22Rv1 (cell line): ENCODE measurements around the gene MEIS3.

Experiments used
- H3K27ac ChIP-seq: fragments of 450-650 bp; 2 replicates; pipeline ENCODE4 v1.5.1; 2017
- ZFX ChIP-seq: fragments of 450-650 bp; IDR thresholded peaks from 2 replicates; pipeline ENCODE4 v1.6.1; 2017; ENCODE audit warnings: antibody characterized with exemption, borderline replicate concordance
- TF ChIP-seq, protein P1 (sequence below): fragments of 450-650 bp; IDR thresholded peaks from 2 replicates; pipeline ENCODE4 v1.5.1; 2017; ENCODE audit warnings: mild to moderate bottlenecking

MEIS3 gene

DNA sequence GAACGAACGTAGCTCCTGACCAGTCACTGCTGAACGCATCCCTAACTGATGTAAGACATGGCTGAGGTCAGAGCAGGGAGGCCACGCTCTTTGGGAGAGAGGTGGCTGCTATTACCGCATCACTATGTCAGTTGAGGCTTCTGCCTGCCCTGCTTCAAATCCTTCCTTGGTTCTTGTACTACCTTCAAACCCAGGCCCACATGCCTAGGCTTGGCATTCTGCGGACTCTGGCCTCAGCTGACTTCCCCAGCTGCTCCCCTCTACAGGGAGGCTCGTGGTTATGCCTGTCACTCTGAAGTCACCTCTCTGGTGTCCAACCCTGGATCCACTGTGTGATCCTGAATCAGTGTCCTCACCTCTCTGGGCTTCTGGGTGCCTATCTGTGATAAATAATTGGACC, 14.8 kb upstream of the MEIS3 start:
- TF ChIP-seq, protein P1, sequence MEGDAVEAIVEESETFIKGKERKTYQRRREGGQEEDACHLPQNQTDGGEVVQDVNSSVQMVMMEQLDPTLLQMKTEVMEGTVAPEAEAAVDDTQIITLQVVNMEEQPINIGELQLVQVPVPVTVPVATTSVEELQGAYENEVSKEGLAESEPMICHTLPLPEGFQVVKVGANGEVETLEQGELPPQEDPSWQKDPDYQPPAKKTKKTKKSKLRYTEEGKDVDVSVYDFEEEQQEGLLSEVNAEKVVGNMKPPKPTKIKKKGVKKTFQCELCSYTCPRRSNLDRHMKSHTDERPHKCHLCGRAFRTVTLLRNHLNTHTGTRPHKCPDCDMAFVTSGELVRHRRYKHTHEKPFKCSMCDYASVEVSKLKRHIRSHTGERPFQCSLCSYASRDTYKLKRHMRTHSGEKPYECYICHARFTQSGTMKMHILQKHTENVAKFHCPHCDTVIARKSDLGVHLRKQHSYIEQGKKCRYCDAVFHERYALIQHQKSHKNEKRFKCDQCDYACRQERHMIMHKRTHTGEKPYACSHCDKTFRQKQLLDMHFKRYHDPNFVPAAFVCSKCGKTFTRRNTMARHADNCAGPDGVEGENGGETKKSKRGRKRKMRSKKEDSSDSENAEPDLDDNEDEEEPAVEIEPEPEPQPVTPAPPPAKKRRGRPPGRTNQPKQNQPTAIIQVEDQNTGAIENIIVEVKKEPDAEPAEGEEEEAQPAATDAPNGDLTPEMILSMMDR: no peak
- no peak for TF ChIP-seq ZFX

GRCh38 chr19:47433121-47433520, 13.8 kb upstream of the MEIS3 start:
- no peak overlapping the region for H3K27ac ChIP-seq
- TF ChIP-seq, protein P1: no peak

More for the DNA sequence above, 14.8 kb upstream of the MEIS3 start:
- H3K27ac ChIP-seq: no peak overlapping the region

DNA sequence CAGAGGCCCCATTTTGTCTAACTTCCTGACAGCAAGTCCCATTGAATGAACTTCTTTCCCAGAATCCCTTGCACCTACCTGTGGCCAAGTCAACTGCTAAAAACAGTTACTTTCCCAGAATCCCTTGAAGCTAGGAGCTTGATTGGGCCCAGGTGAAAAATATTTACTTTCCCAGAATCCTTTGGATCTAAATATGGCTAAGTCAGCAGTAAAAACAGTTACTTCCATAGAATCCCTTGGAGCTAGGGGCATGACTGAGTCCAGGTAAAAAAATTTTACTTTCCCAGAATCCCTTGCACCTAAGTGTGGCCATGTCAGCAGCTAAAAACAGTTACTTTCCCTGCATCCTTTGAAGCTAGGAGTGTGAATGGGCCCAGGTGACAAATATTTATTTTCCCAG, 13.2 kb upstream of the MEIS3 start:
- TF ChIP-seq, protein P1: no peak
- no peak for TF ChIP-seq ZFX
- no peak overlapping the region for H3K27ac ChIP-seq

GRCh38 chr19:47432091-47432490, 12.8 kb upstream of the MEIS3 start:
- TF ChIP-seq, protein P1: no peak
- no peak for TF ChIP-seq ZFX

GRCh38 chr19:47430041-47430802, 10.9 kb upstream of the MEIS3 start:
- no peak for TF ChIP-seq ZFX
- TF ChIP-seq, protein P1: peak; percentile 60
- peak overlapping the region; percentile 67 for H3K27ac ChIP-seq

More at GRCh38 chr19:47432091-47432490, 12.8 kb upstream of the MEIS3 start:
- H3K27ac ChIP-seq: no peak overlapping the region

GRCh38 chr19:47429140-47429793, 9.9 kb upstream of the MEIS3 start:
- TF ChIP-seq ZFX: no peak
- TF ChIP-seq, protein P1: no peak
- H3K27ac ChIP-seq: peak overlapping the region; percentile 67

GRCh38 chr19:47428177-47428894, 9.0 kb upstream of the MEIS3 start:
- TF ChIP-seq, protein P1: no peak
- no peak for TF ChIP-seq ZFX
- peak overlapping the region; percentile 65 for H3K27ac ChIP-seq
